IPS-20b (cell line): ENCODE measurements around the gene DAG1.
A peak's percentile ranks its signal among the peaks of the same experiment; 100 is the strongest.

Experiments used
- H3K27ac ChIP-seq: one replicate; pipeline ENCODE4 v1.5.1; 2013; ENCODE audit warnings: low read length
- H3K27me3 ChIP-seq: 2 replicates; pipeline ENCODE4 v1.6.1; 2013; ENCODE audit warnings: mild to moderate bottlenecking, low read length, inconsistent platforms; ENCODE audit not compliant: insufficient read depth
- H3K36me3 ChIP-seq: 2 replicates; pipeline ENCODE4 v1.6.1; 2013; ENCODE audit warnings: low read depth, mild to moderate bottlenecking, inconsistent platforms, low read length, moderate library complexity; ENCODE audit not compliant: insufficient read depth
- H3K4me1 ChIP-seq: 2 replicates; pipeline ENCODE4 v1.6.1; 2013; ENCODE audit warnings: mild to moderate bottlenecking, control low read depth, inconsistent platforms, low read length, moderate library complexity; ENCODE audit not compliant: insufficient read depth
- H3K4me3 ChIP-seq: 2 replicates; pipeline ENCODE4 v1.5.1; 2013; ENCODE audit warnings: mild to moderate bottlenecking, low read length, inconsistent platforms
- H3K9ac ChIP-seq: 2 replicates; pipeline ENCODE4 v1.6.1; 2013; ENCODE audit warnings: low read depth, mild to moderate bottlenecking, inconsistent platforms, low read length, moderate library complexity
- H3K9me3 ChIP-seq: 2 replicates; pipeline ENCODE4 v1.6.1; 2013; ENCODE audit warnings: mild to moderate bottlenecking, low read depth, low read length, inconsistent platforms; ENCODE audit not compliant: insufficient read depth

The DAG1 gene

DNA sequence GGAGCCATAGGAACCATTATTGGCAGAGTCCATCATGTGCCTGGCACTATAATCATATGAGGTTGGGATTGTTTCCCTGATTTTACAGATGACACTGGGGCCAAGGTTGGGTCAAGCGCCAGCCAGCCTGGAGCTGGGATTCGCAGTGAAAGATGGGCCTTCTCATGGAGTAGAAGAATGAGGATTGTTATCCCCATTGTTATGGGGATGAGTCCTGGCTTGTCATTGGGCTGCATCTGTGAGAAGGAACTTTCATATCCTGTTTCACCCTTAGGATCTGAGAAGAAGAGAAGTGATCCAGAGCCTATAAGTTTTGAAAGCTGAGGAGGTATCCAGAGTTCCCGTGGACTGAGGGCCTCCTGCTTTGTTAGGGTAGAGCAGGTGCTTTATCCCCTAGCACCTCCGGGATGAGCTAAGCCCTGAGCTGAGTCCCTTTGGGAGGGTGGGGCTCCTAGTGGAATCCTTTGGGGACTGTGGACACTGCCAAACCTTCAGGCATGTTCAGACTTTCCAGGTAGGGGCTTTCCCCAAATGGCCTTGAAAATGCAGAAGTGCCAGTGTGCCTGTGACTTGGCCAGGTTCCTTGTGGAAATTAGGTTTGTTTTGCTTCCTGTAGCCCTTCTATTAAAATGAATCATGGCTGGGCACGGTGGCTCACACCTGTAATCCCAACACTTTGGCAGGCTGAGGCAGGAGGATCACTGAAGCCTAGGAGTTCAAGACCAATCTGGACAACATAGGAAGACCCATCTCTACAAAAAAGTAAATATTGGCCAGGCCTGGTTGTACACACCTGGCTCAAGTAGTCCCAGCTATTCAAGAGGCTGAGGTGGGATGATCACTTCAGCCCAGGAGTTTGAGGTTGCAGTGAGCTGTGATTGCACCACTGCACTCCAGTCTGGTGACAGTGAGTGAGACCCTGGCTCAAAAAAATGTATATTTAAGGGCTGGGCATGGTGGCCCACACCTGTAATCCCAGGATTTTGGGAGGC is 54.0 kb downstream of the DAG1 start:
- H3K27ac ChIP-seq = no peak overlapping the region
- H3K4me3 ChIP-seq = no peak overlapping the region
- peaks cover 33% of the 10 kb centered on the region for H3K36me3 ChIP-seq
- H3K27me3 ChIP-seq = no peaks in the 10 kb centered on the region
- no peaks in the 10 kb centered on the region for H3K4me1 ChIP-seq
- H3K9ac ChIP-seq = no peak overlapping the region
- H3K9me3 ChIP-seq = no peaks in the 10 kb centered on the region

DNA sequence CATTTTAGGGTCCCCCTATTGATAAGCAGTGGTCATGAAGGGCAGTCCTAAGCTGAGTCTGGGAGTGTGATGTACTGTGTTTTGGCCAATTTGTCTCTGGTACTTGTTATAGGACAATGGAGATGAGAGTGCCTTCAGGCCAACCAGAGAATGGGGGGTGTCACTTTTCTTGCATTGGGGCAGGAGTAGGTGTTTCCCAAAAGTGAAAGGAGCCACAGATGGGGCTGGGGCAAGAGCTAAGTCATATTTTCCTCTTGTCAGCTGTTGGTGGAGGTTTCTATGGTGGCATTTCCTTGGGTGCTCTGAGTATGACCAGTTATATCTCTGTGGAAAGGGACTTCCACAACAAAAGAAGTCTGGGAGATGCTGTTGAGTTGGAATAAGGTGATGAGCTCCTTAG is 59.5 kb downstream of the DAG1 start:
- H3K4me3 ChIP-seq = no peak overlapping the region
- H3K27ac ChIP-seq = no peak overlapping the region
- no peak overlapping the region for H3K9ac ChIP-seq
- no peaks in the 10 kb centered on the region for H3K27me3 ChIP-seq
- no peaks in the 10 kb centered on the region for H3K9me3 ChIP-seq
- peaks cover 1% of the 10 kb centered on the region; the same call in 1 of the 2 replicates for H3K4me1 ChIP-seq
- peaks cover 36% of the 10 kb centered on the region for H3K36me3 ChIP-seq

DNA sequence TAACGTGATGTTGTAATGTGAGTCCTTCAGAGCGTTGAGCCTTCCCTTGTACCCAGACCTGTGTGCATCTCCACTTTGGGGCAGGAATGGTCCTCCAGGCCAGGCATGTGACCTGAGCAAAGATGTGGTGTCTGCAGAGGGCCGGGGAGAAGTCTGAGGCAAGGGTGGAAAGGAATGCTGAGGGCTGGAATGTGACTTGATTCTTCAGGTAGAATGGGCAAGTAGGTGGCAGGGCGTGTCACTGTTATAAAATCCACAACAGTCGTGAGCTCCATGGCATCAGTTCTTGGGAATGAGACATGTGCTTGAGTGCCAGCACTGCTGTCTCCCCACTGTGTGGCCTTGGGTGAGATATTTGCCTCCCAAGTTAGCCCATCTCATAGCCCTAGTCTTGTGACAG is 60.2 kb downstream of the DAG1 start:
- Histone ChIP-seq H3K27ac (no peak overlapping the region), H3K4me1 (peaks cover 7% of the 10 kb centered on the region; the same call in 1 of the 2 replicates), H3K36me3 (peaks cover 34% of the 10 kb centered on the region), H3K9me3 (no peaks in the 10 kb centered on the region), H3K27me3 (no peaks in the 10 kb centered on the region), H3K9ac (no peak overlapping the region), H3K4me3 (no peak overlapping the region)

DNA sequence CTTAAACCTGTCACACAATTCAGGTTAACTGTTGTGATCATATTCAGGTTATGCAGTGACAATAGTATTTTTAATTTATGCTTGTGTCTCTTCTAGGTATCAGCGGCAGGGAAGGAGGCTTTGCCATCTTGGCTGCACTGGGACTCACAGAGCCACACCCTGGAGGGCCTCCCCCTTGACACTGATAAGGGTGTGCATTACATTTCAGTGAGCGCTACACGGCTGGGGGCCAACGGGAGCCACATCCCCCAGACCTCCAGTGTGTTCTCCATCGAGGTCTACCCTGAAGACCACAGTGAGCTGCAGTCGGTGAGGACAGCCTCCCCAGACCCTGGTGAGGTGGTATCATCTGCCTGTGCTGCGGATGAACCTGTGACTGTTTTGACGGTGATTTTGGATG is 60.6 kb downstream of the DAG1 start:
- Histone ChIP-seq H3K9me3 (no peaks in the 10 kb centered on the region), H3K27ac (no peak overlapping the region), H3K27me3 (no peaks in the 10 kb centered on the region), H3K4me1 (peaks cover 7% of the 10 kb centered on the region; the same call in 1 of the 2 replicates), H3K9ac (no peak overlapping the region), H3K36me3 (peaks cover 34% of the 10 kb centered on the region), H3K4me3 (no peak overlapping the region)

DNA sequence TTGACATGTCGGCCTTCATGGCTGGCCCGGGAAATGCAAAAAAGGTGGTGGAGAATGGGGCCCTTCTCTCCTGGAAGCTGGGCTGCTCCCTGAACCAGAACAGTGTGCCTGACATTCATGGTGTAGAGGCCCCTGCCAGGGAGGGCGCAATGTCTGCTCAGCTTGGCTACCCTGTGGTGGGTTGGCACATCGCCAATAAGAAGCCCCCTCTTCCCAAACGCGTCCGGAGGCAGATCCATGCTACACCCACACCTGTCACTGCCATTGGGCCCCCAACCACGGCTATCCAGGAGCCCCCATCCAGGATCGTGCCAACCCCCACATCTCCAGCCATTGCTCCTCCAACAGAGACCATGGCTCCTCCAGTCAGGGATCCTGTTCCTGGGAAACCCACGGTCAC is 61.2 kb downstream of the DAG1 start:
- H3K27me3 ChIP-seq = no peaks in the 10 kb centered on the region
- no peaks in the 10 kb centered on the region for H3K9me3 ChIP-seq
- H3K4me3 ChIP-seq = no peak overlapping the region
- peaks cover 7% of the 10 kb centered on the region; the same call in 1 of the 2 replicates for H3K4me1 ChIP-seq
- peaks cover 34% of the 10 kb centered on the region for H3K36me3 ChIP-seq
- no peak overlapping the region for H3K9ac ChIP-seq
- H3K27ac ChIP-seq = no peak overlapping the region

DNA sequence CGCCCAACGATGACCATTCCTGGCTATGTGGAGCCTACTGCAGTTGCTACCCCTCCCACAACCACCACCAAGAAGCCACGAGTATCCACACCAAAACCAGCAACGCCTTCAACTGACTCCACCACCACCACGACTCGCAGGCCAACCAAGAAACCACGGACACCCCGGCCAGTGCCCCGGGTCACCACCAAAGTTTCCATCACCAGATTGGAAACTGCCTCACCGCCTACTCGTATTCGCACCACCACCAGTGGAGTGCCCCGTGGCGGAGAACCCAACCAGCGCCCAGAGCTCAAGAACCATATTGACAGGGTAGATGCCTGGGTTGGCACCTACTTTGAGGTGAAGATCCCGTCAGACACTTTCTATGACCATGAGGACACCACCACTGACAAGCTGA is 61.6 kb downstream of the DAG1 start:
- no peak overlapping the region for H3K27ac ChIP-seq
- H3K4me1 ChIP-seq = peaks cover 7% of the 10 kb centered on the region; the same call in 1 of the 2 replicates
- peaks cover 34% of the 10 kb centered on the region for H3K36me3 ChIP-seq
- H3K27me3 ChIP-seq = no peaks in the 10 kb centered on the region
- H3K9ac ChIP-seq = no peak overlapping the region
- no peak overlapping the region for H3K4me3 ChIP-seq
- H3K9me3 ChIP-seq = no peaks in the 10 kb centered on the region

DNA sequence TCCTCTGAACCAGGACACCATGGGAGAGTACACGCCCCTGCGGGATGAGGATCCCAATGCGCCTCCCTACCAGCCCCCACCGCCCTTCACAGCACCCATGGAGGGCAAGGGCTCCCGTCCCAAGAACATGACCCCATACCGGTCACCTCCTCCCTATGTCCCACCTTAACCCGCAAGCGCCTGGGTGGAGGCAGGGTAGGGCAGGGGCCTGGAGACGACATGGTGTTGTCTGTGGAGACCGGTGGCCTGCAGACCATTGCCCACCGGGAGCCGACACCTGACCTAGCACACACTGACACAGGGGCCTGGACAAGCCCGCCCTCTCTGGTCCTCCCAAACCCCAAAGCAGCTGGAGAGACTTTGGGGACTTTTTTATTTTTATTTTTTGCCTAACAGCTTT is 63.0 kb downstream of the DAG1 start:
- no peaks in the 10 kb centered on the region for H3K27me3 ChIP-seq
- H3K4me3 ChIP-seq = no peak overlapping the region
- H3K9me3 ChIP-seq = no peaks in the 10 kb centered on the region
- H3K36me3 ChIP-seq = peaks cover 34% of the 10 kb centered on the region
- H3K4me1 ChIP-seq = peaks cover 7% of the 10 kb centered on the region; the same call in 1 of the 2 replicates
- no peak overlapping the region for H3K9ac ChIP-seq
- H3K27ac ChIP-seq = no peak overlapping the region

DNA sequence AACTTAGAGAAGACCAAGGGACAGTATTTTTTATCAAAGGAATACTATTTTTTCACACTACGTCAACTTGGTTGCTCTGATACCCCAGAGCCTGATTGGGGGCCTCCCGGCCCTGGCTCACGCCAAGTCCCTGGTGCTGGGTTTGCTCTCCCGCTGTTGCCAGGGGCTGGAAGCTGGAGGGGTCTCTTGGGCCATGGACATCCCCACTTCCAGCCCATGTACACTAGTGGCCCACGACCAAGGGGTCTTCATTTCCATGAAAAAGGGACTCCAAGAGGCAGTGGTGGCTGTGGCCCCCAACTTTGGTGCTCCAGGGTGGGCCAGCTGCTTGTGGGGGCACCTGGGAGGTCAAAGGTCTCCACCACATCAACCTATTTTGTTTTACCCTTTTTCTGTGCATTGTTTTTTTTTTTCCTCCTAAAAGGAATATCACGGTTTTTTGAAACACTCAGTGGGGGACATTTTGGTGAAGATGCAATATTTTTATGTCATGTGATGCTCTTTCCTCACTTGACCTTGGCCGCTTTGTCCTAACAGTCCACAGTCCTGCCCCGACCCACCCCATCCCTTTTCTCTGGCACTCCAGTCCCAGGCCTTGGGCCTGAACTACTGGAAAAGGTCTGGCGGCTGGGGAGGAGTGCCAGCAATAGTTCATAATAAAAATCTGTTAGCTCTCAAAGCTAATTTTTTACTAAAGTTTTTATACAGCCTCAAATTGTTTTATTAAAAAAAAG is 63.9 kb downstream of the DAG1 start:
- Histone ChIP-seq H3K9me3 (no peaks in the 10 kb centered on the region), H3K4me3 (no peak overlapping the region), H3K27ac (no peak overlapping the region), H3K36me3 (peaks cover 34% of the 10 kb centered on the region), H3K4me1 (peaks cover 7% of the 10 kb centered on the region; the same call in 1 of the 2 replicates), H3K27me3 (no peaks in the 10 kb centered on the region), H3K9ac (no peak overlapping the region)

DNA sequence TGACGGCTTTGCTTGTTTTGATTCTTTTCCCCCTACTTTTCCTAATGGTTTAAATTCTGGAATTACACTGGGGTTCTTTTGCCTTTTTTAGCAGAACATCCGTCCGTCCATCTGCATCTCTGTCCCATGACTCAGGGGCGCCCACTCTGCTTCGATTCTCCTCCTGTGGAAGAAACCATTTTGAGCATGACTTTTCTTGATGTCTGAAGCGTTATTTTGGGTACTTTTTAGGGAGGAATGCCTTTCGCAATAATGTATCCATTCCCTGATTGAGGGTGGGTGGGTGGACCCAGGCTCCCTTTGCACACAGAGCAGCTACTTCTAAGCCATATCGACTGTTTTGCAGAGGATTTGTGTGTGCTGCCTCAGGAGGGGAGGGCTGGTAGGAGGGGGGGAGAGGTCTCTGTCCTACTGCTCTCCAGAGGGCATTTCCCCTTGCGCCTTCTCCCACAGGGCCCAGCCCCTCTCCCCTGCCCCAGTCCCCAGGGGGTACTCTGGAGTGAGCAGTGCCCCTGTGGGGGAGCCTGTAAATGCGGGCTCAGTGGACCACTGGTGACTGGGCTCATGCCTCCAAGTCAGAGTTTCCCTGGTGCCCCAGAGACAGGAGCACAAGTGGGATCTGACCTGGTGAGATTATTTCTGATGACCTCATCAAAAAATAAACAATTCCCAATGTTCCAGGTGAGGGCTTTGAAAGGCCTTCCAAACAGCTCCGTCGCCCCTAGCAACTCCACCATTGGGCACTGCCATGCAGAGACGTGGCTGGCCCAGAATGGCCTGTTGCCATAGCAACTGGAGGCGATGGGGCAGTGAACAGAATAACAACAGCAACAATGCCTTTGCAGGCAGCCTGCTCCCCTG is 64.7 kb downstream of the DAG1 start:
- Histone ChIP-seq H3K9me3 (no peaks in the 10 kb centered on the region), H3K36me3 (peaks cover 34% of the 10 kb centered on the region), H3K27ac (peak overlapping the region; percentile 60), H3K9ac (peak overlapping the region; percentile 62; the same call in 1 of the 2 replicates), H3K27me3 (no peaks in the 10 kb centered on the region), H3K4me3 (no peak overlapping the region), H3K4me1 (peaks cover 7% of the 10 kb centered on the region; the same call in 1 of the 2 replicates)

DNA sequence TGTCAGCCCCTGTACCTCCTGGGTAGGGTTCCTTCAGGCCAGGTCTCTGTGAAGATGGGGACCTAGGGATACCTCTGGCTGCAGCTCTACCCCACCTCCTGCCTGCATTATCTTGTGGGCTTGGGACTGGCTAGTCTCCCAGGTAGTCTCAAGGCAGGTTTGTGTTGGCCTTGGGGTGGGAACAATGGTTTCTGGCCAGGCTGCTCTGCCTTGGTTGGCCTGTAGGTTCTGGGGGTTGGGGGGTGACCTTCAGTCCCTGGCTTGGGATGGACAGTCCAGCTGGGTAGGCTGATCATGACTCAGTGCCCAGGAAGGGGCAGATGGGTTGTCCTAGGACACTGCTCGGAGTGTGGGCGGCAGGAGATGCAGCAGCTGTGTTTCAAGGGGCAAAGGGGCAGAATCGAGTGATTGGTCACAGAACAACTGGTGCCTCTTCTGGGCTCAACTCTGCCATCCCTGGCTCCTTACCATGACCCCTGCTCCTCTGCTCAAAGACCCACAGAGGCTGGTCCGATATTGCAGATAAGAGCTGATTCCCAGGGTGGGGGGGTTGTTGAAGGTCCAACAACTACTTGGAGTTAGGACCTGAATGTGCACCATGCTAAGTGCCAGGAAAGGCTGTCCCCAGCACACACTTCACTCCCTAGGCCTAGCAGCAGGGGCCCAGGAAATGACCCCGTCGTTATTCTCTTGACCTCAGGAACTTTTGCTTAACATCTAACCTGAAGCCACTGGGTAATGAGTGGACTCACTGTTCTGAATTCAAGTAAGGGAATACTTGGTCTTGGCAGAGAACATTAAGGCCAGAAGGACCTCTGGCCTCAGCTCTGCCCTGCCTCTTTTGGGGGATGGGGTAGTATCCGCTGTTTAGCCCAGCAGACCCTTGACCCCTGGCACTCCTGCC is 66.2 kb downstream of the DAG1 start:
- Histone ChIP-seq H3K27ac (no peak overlapping the region), H3K4me1 (peaks cover 10% of the 10 kb centered on the region; the same call in 1 of the 2 replicates), H3K36me3 (peaks cover 23% of the 10 kb centered on the region), H3K9ac (no peak overlapping the region), H3K27me3 (0 out of 2 replicates have a peak, but pooled peaks cover 5% of the 10 kb centered on the region), H3K9me3 (no peaks in the 10 kb centered on the region), H3K4me3 (no peak overlapping the region)
